ENCODE results near the gene CHIC2. TPM values are rescaled to one million over a fixed set of nuclear protein-coding genes. Genes with fewer than 3 reads are reported as not detected.
"Not testable (repeated sequence)": the region's sequence is repeated elsewhere in the genome, so short reads cannot be mapped to it uniquely, and the experiment has no call there.

The CHIC2 gene
- total RNA-seq, 3 donors from 2014 or later, result 33.9 to 71.4 (median 47.5) TPM

- peak overlapping the region in 1 of 2 donors; percentile 34 for H3K27ac ChIP-seq
- H3K9me3 ChIP-seq, result no peaks in the 10 kb centered on the region
- H3K36me3 ChIP-seq, result no peaks in the 10 kb centered on the region
- peaks cover 0 to 12% of the 10 kb centered on the region in 2 donors for H3K4me1 ChIP-seq
- intact Hi-C loops (cut with DNase I; ENCODE audit: low total_unique reads), result no loop called here
- TF ChIP-seq CTCF (IDR thresholded peaks at IDR 0.05), result no peak
- no peak for TF ChIP-seq POLR2AphosphoS5 (IDR thresholded peaks at IDR 0.05)
- no peak for TF ChIP-seq POLR2A (IDR thresholded peaks at IDR 0.05)
- H3K4me3 ChIP-seq, result peak overlapping the region in 1 of 3 donors; percentile 99
- DNase-seq (ENCODE audit: low spot score in 2 of 2), result no peak
- no peaks in the 10 kb centered on the region for H3K27me3 ChIP-seq
Observed at GRCh38 chr4:54060116-54060515, 4.3 kb downstream of the CHIC2 start.

GRCh38 chr4:54058171-54058570 lies 6.2 kb downstream of the CHIC2 start:
- Histone ChIP-seq H3K4me3 (no peak overlapping the region), H3K27me3 (no peaks in the 10 kb centered on the region), H3K4me1 (peaks cover 0 to 12% of the 10 kb centered on the region in 2 donors), H3K27ac (no peak overlapping the region), H3K9me3 (no peaks in the 10 kb centered on the region), H3K36me3 (no peaks in the 10 kb centered on the region)
- TF ChIP-seq CTCF (IDR thresholded peaks at IDR 0.05) (no peak), POLR2AphosphoS5 (IDR thresholded peaks at IDR 0.05) (no peak), POLR2A (IDR thresholded peaks at IDR 0.05) (no peak)
- DNase-seq (ENCODE audit: low spot score in 2 of 2), result no peak
- intact Hi-C loops (cut with DNase I; ENCODE audit: low total_unique reads), result no loop called here

- TF ChIP-seq POLR2A (IDR thresholded peaks at IDR 0.05) (no peak), POLR2AphosphoS5 (IDR thresholded peaks at IDR 0.05) (no peak), CTCF (IDR thresholded peaks at IDR 0.05) (no peak)
- Histone ChIP-seq H3K4me1 (peaks cover 0 to 12% of the 10 kb centered on the region in 2 donors), H3K27me3 (no peaks in the 10 kb centered on the region), H3K36me3 (no peaks in the 10 kb centered on the region), H3K9me3 (no peaks in the 10 kb centered on the region), H3K4me3 (no peak overlapping the region), H3K27ac (no peak overlapping the region)
- intact Hi-C loops (cut with DNase I; ENCODE audit: low total_unique reads), result no loop called here
- DNase-seq (ENCODE audit: low spot score in 2 of 2), result no peak
Observed at GRCh38 chr4:54056360-54056759, 8.0 kb downstream of the CHIC2 start.

- H3K27ac ChIP-seq, result peak overlapping the region in 1 of 2 donors; percentile 7
- no peaks in the 10 kb centered on the region for H3K36me3 ChIP-seq
- no peak for TF ChIP-seq POLR2A (IDR thresholded peaks at IDR 0.05)
- TF ChIP-seq CTCF (IDR thresholded peaks at IDR 0.05), result no peak
- TF ChIP-seq POLR2AphosphoS5 (IDR thresholded peaks at IDR 0.05), result no peak
- H3K4me1 ChIP-seq, result peaks cover 0 to 12% of the 10 kb centered on the region in 2 donors
- no peaks in the 10 kb centered on the region for H3K27me3 ChIP-seq
- H3K9me3 ChIP-seq, result no peaks in the 10 kb centered on the region
- H3K4me3 ChIP-seq, result no peak overlapping the region
- intact Hi-C loops (cut with DNase I; ENCODE audit: low total_unique reads), result no loop called here
- no peak for DNase-seq (ENCODE audit: low spot score in 2 of 2)
Observed at GRCh38 chr4:54055494-54055893, 8.9 kb downstream of the CHIC2 start.

GRCh38 chr4:54054501-54054900 lies 9.9 kb downstream of the CHIC2 start:
- Histone ChIP-seq H3K27ac (no peak overlapping the region), H3K27me3 (no peaks in the 10 kb centered on the region), H3K9me3 (no peaks in the 10 kb centered on the region), H3K36me3 (no peaks in the 10 kb centered on the region), H3K4me3 (no peak overlapping the region), H3K4me1 (peaks cover 0 to 17% of the 10 kb centered on the region in 2 donors)
- intact Hi-C loops (cut with DNase I; ENCODE audit: low total_unique reads), result no loop called here
- no peak for TF ChIP-seq CTCF (IDR thresholded peaks at IDR 0.05)
- no peak for TF ChIP-seq POLR2AphosphoS5 (IDR thresholded peaks at IDR 0.05)
- no peak for TF ChIP-seq POLR2A (IDR thresholded peaks at IDR 0.05)
- no peak for DNase-seq (ENCODE audit: low spot score in 2 of 2)

GRCh38 chr4:54053322-54053721 lies 11.1 kb downstream of the CHIC2 start:
- DNase-seq (ENCODE audit: low spot score in 2 of 2); intact Hi-C loops (cut with DNase I; ENCODE audit: low total_unique reads); H3K36me3 ChIP-seq; H3K9me3 ChIP-seq; H3K27me3 ChIP-seq; H3K27ac ChIP-seq; H3K4me3 ChIP-seq: not testable (repeated sequence)
- H3K4me1 ChIP-seq, result peaks cover 0 to 17% of the 10 kb centered on the region in 2 donors
